Right cardiac atrium (tissue), 5 donors: Measurements from ENCODE around the gene ASPHD2. TPM values are rescaled to one million over a fixed set of nuclear protein-coding genes. Genes with fewer than 3 reads are reported as not detected.
A peak's percentile ranks its signal among the peaks of the same experiment; 100 is the strongest.
"Not testable (repeated sequence)": the region's sequence is repeated elsewhere in the genome, so short reads cannot be mapped to it uniquely, and the experiment has no call there.

Source experiments
- ATAC-seq, 2 donors: fragments of 200-7000 bp; cut with Tn5 transposase; one replicate each; pipeline versions ENCODE4 v1.8.0 to v1.9.1; 2020; ENCODE audit warnings: moderate library complexity in 2 of 2, mild to moderate bottlenecking in 1 of 2
- DNase-seq, 3 donors: peaks; one replicate each; pipeline ENCODE4 v3.0.0-alpha.2; 2020
- H3K27ac ChIP-seq: one replicate; pipeline ENCODE4 v1.5.1; 2013; ENCODE audit warnings: mild to moderate bottlenecking, low read length, control low read depth, moderate library complexity
- H3K27me3 ChIP-seq: one replicate; pipeline ENCODE4 v1.6.1; 2013; ENCODE audit not compliant: control insufficient read depth, insufficient read depth
- H3K4me1 ChIP-seq: one replicate; pipeline ENCODE4 v1.6.1; 2013; ENCODE audit warnings: low read length; ENCODE audit not compliant: control insufficient read depth, insufficient read depth
- H3K4me3 ChIP-seq: one replicate; pipeline ENCODE4 v1.5.1; 2013; ENCODE audit warnings: low read length, control low read depth
- H3K9me3 ChIP-seq: one replicate; pipeline ENCODE4 v1.6.1; 2013; ENCODE audit warnings: low read length; ENCODE audit not compliant: control insufficient read depth
- WGBS: extraction: QIAGEN DNeasy Blood & Tissue Kit; methylation state at CpG from one replicate; pipeline ENCODE4 v1.1.7; 2013; 5-methylcytosine and 5-hydroxymethylcytosine counted together
- intact Hi-C, 4 donors: fragments of 100-400 bp; cut with DNase I; formaldehyde crosslinking; loops; one replicate each; pipeline versions ENCODE4 v1.11.0 to v1.14.0; 2022 to 2023
- polyA plus RNA-seq: library from polyadenylated mRNA; stranded (reverse); fragments of 200-250 nt; gene quantifications from one replicate; pipeline ENCODE4 v1.2.3, GENCODE V29; 2013
- total RNA-seq, 4 donors: library from RNA; stranded (reverse); fragmentation: NEBNext Ultra II Directional; extraction: Animal tissue kit (Norgen Biotek cat#: 25700); gene quantifications; one replicate each; pipeline ENCODE4 v1.2.1, GENCODE V29; 2021
- donor health status: healthy with polysubstance abuse.
- donor health status: DM: no; HTN: yes; CAD: no.
- donor health status: DM: no; HTN: no; CAD: no.
- donor health status: DM: no; HTN: yes; CAD: no; lungs with severe emphysema.
- donor health status: DM: yes; HTN: yes; CAD: no.

ASPHD2 gene
- total and polyA plus RNA-seq, 5 donors, result 0.05 to 0.50 (median 0.23) TPM

GRCh38 chr22:26395926-26396325 is 33.1 kb upstream of the ASPHD2 start:
- Histone ChIP-seq H3K4me1 (no peaks in the 10 kb centered on the region), H3K9me3 (no peaks in the 10 kb centered on the region), H3K27ac (no peak overlapping the region), H3K27me3 (no peaks in the 10 kb centered on the region), H3K4me3 (no peak overlapping the region)
- intact Hi-C loops, result loop anchor here in 3 of 4 donors (5.0 to 10.0 kb wide), 2 partner anchors 66 to 269 kb away; no protein-coding TSS in a partner anchor
- DNase-seq (no peak), ATAC-seq (no peak)
- 50% methylated on average over 5 of the region's 5 CpGs for WGBS

- H3K9me3 ChIP-seq, result no peaks in the 10 kb centered on the region
- H3K27me3 ChIP-seq, result no peaks in the 10 kb centered on the region
- H3K4me3 ChIP-seq, result no peak overlapping the region
- whole genome bisulfite sequencing, result 18% methylated on average over 3 of the region's 3 CpGs
- H3K4me1 ChIP-seq, result no peaks in the 10 kb centered on the region
- ATAC-seq (peak; percentile 67 to 88), DNase-seq (peak; percentile 42 to 63 (median 58))
- no peak overlapping the region for H3K27ac ChIP-seq
- intact Hi-C loops, result loop anchor here in 3 of 4 donors (5.0 to 10.0 kb wide), 2 partner anchors 64 to 266 kb away; no protein-coding TSS in a partner anchor
Measured at GRCh38 chr22:26398741-26399153, 30.3 kb upstream of the ASPHD2 start.

DNA sequence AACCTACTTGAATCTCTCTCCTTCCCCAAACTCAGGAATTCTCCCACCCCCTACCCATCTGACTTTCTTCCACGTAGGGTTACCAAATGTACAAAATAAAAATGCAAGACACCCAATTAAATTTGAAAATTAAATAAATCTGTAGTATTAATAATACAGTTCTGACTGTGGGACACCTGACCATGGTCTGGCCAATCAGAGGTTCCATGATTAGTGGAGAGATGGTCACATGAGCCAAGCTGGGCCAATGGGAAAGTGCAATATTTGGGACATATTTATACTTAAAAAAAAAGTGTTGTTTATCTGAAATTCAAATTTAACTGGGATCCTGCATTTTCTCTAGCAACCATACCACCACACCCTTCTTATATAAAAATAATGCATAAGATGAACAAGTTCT is 29.8 kb upstream of the ASPHD2 start:
- ATAC-seq (no peak), DNase-seq (no peak)
- H3K27ac ChIP-seq, result no peak overlapping the region
- 56% methylated on average over 1 of the region's 1 CpG for WGBS
- intact Hi-C loops, result loop anchor here in 3 of 4 donors (5.0 to 10.0 kb wide), 2 partner anchors 63 to 266 kb away; no protein-coding TSS in a partner anchor
- no peaks in the 10 kb centered on the region for H3K4me1 ChIP-seq
- no peak overlapping the region for H3K4me3 ChIP-seq
- H3K9me3 ChIP-seq, result no peaks in the 10 kb centered on the region
- no peaks in the 10 kb centered on the region for H3K27me3 ChIP-seq

DNA sequence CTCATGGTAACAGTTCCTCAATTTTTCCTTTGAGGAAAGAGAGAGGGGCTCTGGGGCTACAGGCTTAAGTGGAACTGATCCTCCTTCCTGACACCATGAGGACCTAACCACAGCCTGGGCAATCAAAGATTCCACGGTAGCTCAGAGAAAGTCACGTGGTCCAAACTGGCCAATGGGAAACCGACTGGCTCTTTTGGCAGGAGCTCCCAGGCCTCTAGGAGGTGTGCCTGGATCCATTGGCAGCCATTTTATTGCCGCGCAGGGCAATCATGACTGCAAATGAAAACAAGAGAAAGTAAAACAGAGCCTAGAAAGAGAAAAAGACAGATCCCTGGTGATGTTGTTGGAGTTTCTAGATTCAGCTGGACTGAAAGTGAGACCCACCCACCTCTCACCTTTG is 27.3 kb upstream of the ASPHD2 start:
- 76% methylated on average over 5 of the region's 5 CpGs for WGBS
- no peak overlapping the region for H3K27ac ChIP-seq
- no peak for ATAC-seq
- intact Hi-C loops, result loop anchor here in 1 of 4 donors (5.0 kb wide), 1 partner anchor 61 kb away; no protein-coding TSS in a partner anchor
- H3K9me3 ChIP-seq, result no peaks in the 10 kb centered on the region
- no peaks in the 10 kb centered on the region for H3K4me1 ChIP-seq
- H3K4me3 ChIP-seq, result no peak overlapping the region
- H3K27me3 ChIP-seq, result no peaks in the 10 kb centered on the region
- no peak for DNase-seq

GRCh38 chr22:26404851-26405421 is 24.1 kb upstream of the ASPHD2 start:
- intact Hi-C loops, result loop anchor here in 1 of 4 donors (5.0 kb wide), 1 partner anchor 57 kb away; no protein-coding TSS in a partner anchor
- Histone ChIP-seq H3K4me1 (no peaks in the 10 kb centered on the region), H3K4me3 (no peak overlapping the region), H3K27me3 (no peaks in the 10 kb centered on the region), H3K9me3 (no peaks in the 10 kb centered on the region), H3K27ac (no peak overlapping the region)
- peak; percentile 21 to 81 for ATAC-seq
- 18% methylated on average over 6 of the region's 6 CpGs for WGBS
- DNase-seq, result no peak

GRCh38 chr22:26406118-26406517 is 22.9 kb upstream of the ASPHD2 start:
- WGBS, result 82% methylated on average over 4 of the region's 4 CpGs
- H3K27me3 ChIP-seq, result no peaks in the 10 kb centered on the region
- intact Hi-C loops, result no loop called here

DNA sequence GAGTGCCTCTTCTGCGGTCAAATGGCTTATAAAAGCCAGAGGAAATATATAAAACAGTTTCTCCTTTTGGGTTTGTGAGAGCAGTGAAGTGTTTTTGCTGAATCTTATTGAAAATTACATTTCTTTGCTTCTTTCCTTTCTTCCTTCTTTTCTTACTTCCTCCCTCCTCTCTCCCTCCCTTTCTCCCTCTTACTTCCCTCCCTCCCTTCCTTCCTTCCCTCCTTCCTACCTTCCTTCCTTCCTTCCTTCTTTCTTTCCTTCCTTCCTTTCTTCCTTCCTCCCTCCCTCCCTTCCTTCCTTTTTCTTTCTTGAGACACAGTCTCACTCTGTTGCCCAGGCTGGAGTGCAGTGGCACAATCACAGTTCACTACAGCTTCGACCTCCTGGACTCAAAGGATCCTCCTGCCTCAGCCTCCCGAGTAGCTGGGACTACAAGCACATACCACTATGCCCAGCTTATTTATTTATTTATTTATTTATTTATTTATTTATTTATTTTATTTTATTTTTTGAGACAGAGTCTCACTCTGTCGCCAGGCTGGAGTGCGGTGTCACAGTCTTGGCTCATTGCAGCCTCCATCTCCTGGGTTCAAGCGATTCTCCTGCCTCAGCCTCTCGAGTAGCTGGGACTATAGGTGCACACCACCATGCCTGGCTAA is 20.4 kb upstream of the ASPHD2 start:
- H3K27me3 ChIP-seq, intact Hi-C loops, DNase-seq, H3K9me3 ChIP-seq, H3K4me3 ChIP-seq, H3K4me1 ChIP-seq, H3K27ac ChIP-seq, ATAC-seq: not testable (repeated sequence)
- 96% methylated on average over 7 of the region's 7 CpGs for WGBS

More at GRCh38 chr22:26406118-26406517, 22.9 kb upstream of the ASPHD2 start:
- Histone ChIP-seq H3K4me1 (no peaks in the 10 kb centered on the region), H3K4me3 (no peak overlapping the region), H3K27ac (no peak overlapping the region), H3K9me3 (no peaks in the 10 kb centered on the region)
- ATAC-seq (no peak), DNase-seq (no peak)

- no peak overlapping the region for H3K4me3 ChIP-seq
- intact Hi-C loops, result no loop called here
- WGBS, result 42% methylated on average over 5 of the region's 5 CpGs
- no peaks in the 10 kb centered on the region for H3K27me3 ChIP-seq
- no peaks in the 10 kb centered on the region for H3K9me3 ChIP-seq
- ATAC-seq, result peak in 1 of 2 donors; percentile 55
- H3K4me1 ChIP-seq, result no peaks in the 10 kb centered on the region
- no peak overlapping the region for H3K27ac ChIP-seq
- DNase-seq, result no peak
Measured at GRCh38 chr22:26409719-26410335, 19.2 kb upstream of the ASPHD2 start.

GRCh38 chr22:26410386-26410785 is 18.7 kb upstream of the ASPHD2 start:
- no peaks in the 10 kb centered on the region for H3K27me3 ChIP-seq
- intact Hi-C loops, result no loop called here
- 56% methylated on average over 5 of the region's 5 CpGs for WGBS
- H3K27ac ChIP-seq, result no peak overlapping the region
- H3K4me1 ChIP-seq, result no peaks in the 10 kb centered on the region
- ATAC-seq, result no peak
- DNase-seq, result no peak
- no peak overlapping the region for H3K4me3 ChIP-seq
- H3K9me3 ChIP-seq, result no peaks in the 10 kb centered on the region

DNA sequence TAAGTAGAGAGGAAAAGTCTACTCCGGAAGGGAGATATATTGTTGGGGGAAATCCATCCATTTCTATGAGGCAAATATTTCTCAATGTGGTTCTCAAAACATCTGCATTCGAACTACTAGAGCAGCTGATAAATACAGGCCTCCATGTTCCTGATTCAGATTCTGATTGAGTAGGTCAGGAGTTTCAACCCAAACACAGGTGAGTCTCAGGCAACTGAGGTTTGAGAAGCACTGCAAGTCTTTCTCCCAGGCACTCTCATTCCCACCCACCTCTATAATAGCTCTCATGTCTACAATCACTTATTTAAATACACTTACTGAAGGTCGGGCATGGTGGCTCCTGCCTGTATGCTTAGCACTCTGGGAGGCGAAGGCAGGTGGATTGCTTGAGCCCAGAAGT is 14.7 kb upstream of the ASPHD2 start:
- ATAC-seq (no peak), DNase-seq (no peak)
- intact Hi-C loops, result no loop called here
- H3K27me3 ChIP-seq, result peaks cover 2% of the 10 kb centered on the region
- 82% methylated on average over 4 of the region's 4 CpGs for WGBS
- H3K9me3 ChIP-seq, result no peaks in the 10 kb centered on the region
- no peak overlapping the region for H3K27ac ChIP-seq
- H3K4me3 ChIP-seq, result no peak overlapping the region
- no peaks in the 10 kb centered on the region for H3K4me1 ChIP-seq

DNA sequence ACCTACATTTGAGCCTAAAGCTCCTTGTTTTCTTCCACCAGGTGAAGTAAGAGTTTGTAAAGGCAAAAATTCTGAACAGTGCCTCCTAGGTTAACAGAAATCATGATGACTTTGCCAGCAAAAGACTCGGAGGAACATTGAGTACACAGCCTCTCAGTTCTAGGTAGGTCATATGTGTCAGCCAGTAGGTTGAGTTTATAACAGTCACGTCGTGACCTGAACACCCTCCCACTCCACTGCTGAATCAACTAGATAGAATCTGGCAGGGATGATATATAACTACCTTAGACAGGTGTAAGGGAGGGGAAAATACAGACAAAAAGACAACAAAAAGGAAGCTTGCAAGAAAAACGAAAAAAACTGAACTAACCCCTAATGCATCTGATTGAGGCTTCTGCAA is 12.8 kb upstream of the ASPHD2 start:
- ATAC-seq (no peak), DNase-seq (no peak)
- no peaks in the 10 kb centered on the region for H3K4me1 ChIP-seq
- H3K9me3 ChIP-seq, result no peaks in the 10 kb centered on the region
- no peak overlapping the region for H3K27ac ChIP-seq
- no peak overlapping the region for H3K4me3 ChIP-seq
- intact Hi-C loops, result no loop called here
- H3K27me3 ChIP-seq, result peaks cover 2% of the 10 kb centered on the region
- WGBS, result 68% methylated on average over 4 of the region's 4 CpGs
